NCI-H2029 (cell line): Measurements from ENCODE around the gene SMIM24.
"Not testable (repeated sequence)": the region's sequence is repeated elsewhere in the genome, so short reads cannot be mapped to it uniquely, and the experiment has no call there.

Source experiments
- DNase-seq: peaks from one replicate; lab custom pipeline; 2025; lab: John Stamatoyannopoulos, UW

Gene SMIM24

GRCh38 chr19:3514930-3515329, 34.6 kb upstream of the SMIM24 start:
- DNase-seq = no peak

- no peak for DNase-seq
Observed at GRCh38 chr19:3513229-3514140, 33.2 kb upstream of the SMIM24 start.

GRCh38 chr19:3512562-3513228, 32.4 kb upstream of the SMIM24 start:
- no peak for DNase-seq

GRCh38 chr19:3511506-3512251, 31.4 kb upstream of the SMIM24 start:
- DNase-seq = no peak

- DNase-seq = no peak
Observed at GRCh38 chr19:3510727-3511126, 30.4 kb upstream of the SMIM24 start.

GRCh38 chr19:3509566-3509989, 29.3 kb upstream of the SMIM24 start:
- DNase-seq = no peak

- no peak for DNase-seq
Observed at GRCh38 chr19:3508771-3509535, 28.6 kb upstream of the SMIM24 start.

- not testable (repeated sequence) for DNase-seq
Observed at GRCh38 chr19:3508121-3508661, 27.9 kb upstream of the SMIM24 start.

- DNase-seq = peak; percentile 39
Observed at GRCh38 chr19:3507371-3508120, 27.2 kb upstream of the SMIM24 start.

- DNase-seq = no peak
Observed at GRCh38 chr19:3506384-3507340, 26.3 kb upstream of the SMIM24 start.

- peak; percentile 98 for DNase-seq
Observed at GRCh38 chr19:3505598-3506383, 25.5 kb upstream of the SMIM24 start, which contains the start of gene FZR1. FZR1 (plus strand) TSS chr19:3506311; CDS start chr19:3522990, 16,679 bp downstream.

- no peak for DNase-seq
Observed at GRCh38 chr19:3504735-3505134, 24.4 kb upstream of the SMIM24 start.

GRCh38 chr19:3503036-3503572, 22.8 kb upstream of the SMIM24 start:
- DNase-seq = no peak

GRCh38 chr19:3501780-3502179, 21.5 kb upstream of the SMIM24 start:
- DNase-seq = no peak

- DNase-seq = peak; percentile 95
Observed at GRCh38 chr19:3500429-3501101, 20.2 kb upstream of the SMIM24 start, which contains the start of gene DOHH. DOHH (minus strand) TSS chr19:3500674; CDS start chr19:3496814, 3,860 bp downstream.

GRCh38 chr19:3499738-3500428, 19.6 kb upstream of the SMIM24 start:
- DNase-seq = no peak
